ENCODE results near the gene BRPF1. TPM values are rescaled to one million over a fixed set of nuclear protein-coding genes. Genes with fewer than 3 reads are reported as not detected.

The BRPF1 gene
- total RNA-seq, 4 donors from 2014 or later, result 9.4 to 18.7 (median 14.9) TPM

- peaks cover under 1% of the 10 kb centered on the region for H3K27me3 ChIP-seq
- H3K36me3 ChIP-seq, result no peaks in the 10 kb centered on the region
- H3K9me3 ChIP-seq, result no peaks in the 10 kb centered on the region
- H3K4me3 ChIP-seq, result no peak overlapping the region
- TF ChIP-seq POLR2AphosphoS5 (IDR thresholded peaks at IDR 0.05) (no peak), POLR2A (IDR thresholded peaks at IDR 0.05) (no peak)
- DNase-seq, result no peak
- 42 to 77% methylated on average over 1 to 3 of the region's 3 CpGs for WGBS, 2 donors (ENCODE audit: low coverage in 1 of 2)
- intact Hi-C loops (cut with DNase I; ENCODE audit: low total_unique reads) (no loop called here), in situ Hi-C loops (cut with MboI; ENCODE audit: low pct_ligation_motif_present in 1 of 4, low pct_unique_long_range_greater_than_20kb in 1 of 4, low sequenced_read_pairs in 3 of 4) (no loop called here)
- H3K4me1 ChIP-seq, result peaks cover 0 to 1% (median 0%) of the 10 kb centered on the region in 4 donors
- H3K27ac ChIP-seq, result no peak overlapping the region
Observed at GRCh38 chr3:9710174-9710739, 21.3 kb upstream of the BRPF1 start.

- no peak overlapping the region for H3K4me3 ChIP-seq
- no peaks in the 10 kb centered on the region for H3K27me3 ChIP-seq
- 90% methylated on average over 2 of the region's 2 CpGs; no CpG with 5 or more reads in 1 of the 2 donors for WGBS, 2 donors (ENCODE audit: low coverage in 1 of 2)
- peaks cover 0 to 12% (median 0%) of the 10 kb centered on the region in 4 donors for H3K4me1 ChIP-seq
- in situ Hi-C loops (cut with MboI; ENCODE audit: low pct_ligation_motif_present in 1 of 4, low pct_unique_long_range_greater_than_20kb in 1 of 4, low sequenced_read_pairs in 3 of 4), result no loop called here
- no peak for TF ChIP-seq POLR2A (IDR thresholded peaks at IDR 0.05)
- no peak for TF ChIP-seq CTCF (IDR thresholded peaks at IDR 0.05)
- TF ChIP-seq EP300 (IDR thresholded peaks at IDR 0.05; ENCODE audit: low read depth), result no peak
- TF ChIP-seq POLR2AphosphoS5 (IDR thresholded peaks at IDR 0.05), result no peak
- H3K36me3 ChIP-seq, result no peaks in the 10 kb centered on the region
- H3K27ac ChIP-seq, result no peak overlapping the region
- DNase-seq, result no peak
- intact Hi-C loops (cut with DNase I; ENCODE audit: low total_unique reads), result no loop called here
- H3K9me3 ChIP-seq, result no peaks in the 10 kb centered on the region
Observed at GRCh38 chr3:9712415-9712814, 19.1 kb upstream of the BRPF1 start.

GRCh38 chr3:9713142-9713541 is 18.4 kb upstream of the BRPF1 start:
- H3K36me3 ChIP-seq, result no peaks in the 10 kb centered on the region
- 79 to 93% methylated on average over 4 of the region's 4 CpGs for WGBS, 2 donors (ENCODE audit: low coverage in 1 of 2)
- no peaks in the 10 kb centered on the region for H3K9me3 ChIP-seq
- no peaks in the 10 kb centered on the region for H3K27me3 ChIP-seq
- no peak for DNase-seq
- H3K4me3 ChIP-seq, result no peak overlapping the region
- no peak for TF ChIP-seq CTCF (IDR thresholded peaks at IDR 0.05)
- TF ChIP-seq EP300 (IDR thresholded peaks at IDR 0.05; ENCODE audit: low read depth), result no peak
- no peak for TF ChIP-seq POLR2AphosphoS5 (IDR thresholded peaks at IDR 0.05)
- TF ChIP-seq POLR2A (IDR thresholded peaks at IDR 0.05), result no peak
- peaks cover 0 to 12% (median 0%) of the 10 kb centered on the region in 4 donors for H3K4me1 ChIP-seq
- H3K27ac ChIP-seq, result no peak overlapping the region
- intact Hi-C loops (cut with DNase I; ENCODE audit: low total_unique reads) (no loop called here), in situ Hi-C loops (cut with MboI; ENCODE audit: low pct_ligation_motif_present in 1 of 4, low pct_unique_long_range_greater_than_20kb in 1 of 4, low sequenced_read_pairs in 3 of 4) (no loop called here)

- no peak for DNase-seq
- Histone ChIP-seq H3K4me3 (no peak overlapping the region), H3K27ac (peak overlapping the region in 3 of 4 donors; percentile 26 to 47 (median 46)), H3K4me1 (peaks cover 0 to 12% (median 0%) of the 10 kb centered on the region in 4 donors), H3K27me3 (no peaks in the 10 kb centered on the region), H3K9me3 (no peaks in the 10 kb centered on the region), H3K36me3 (no peaks in the 10 kb centered on the region)
- intact Hi-C loops (cut with DNase I; ENCODE audit: low total_unique reads) (no loop called here), in situ Hi-C loops (cut with MboI; ENCODE audit: low pct_ligation_motif_present in 1 of 4, low pct_unique_long_range_greater_than_20kb in 1 of 4, low sequenced_read_pairs in 3 of 4) (no loop called here)
- no peak for TF ChIP-seq POLR2AphosphoS5 (IDR thresholded peaks at IDR 0.05)
- TF ChIP-seq POLR2A (IDR thresholded peaks at IDR 0.05), result no peak
- no peak for TF ChIP-seq CTCF (IDR thresholded peaks at IDR 0.05)
- TF ChIP-seq EP300 (IDR thresholded peaks at IDR 0.05; ENCODE audit: low read depth), result no peak
- WGBS, 2 donors (ENCODE audit: low coverage in 1 of 2), result 18 to 40% methylated on average over 1 to 4 of the region's 4 CpGs
Observed at GRCh38 chr3:9715136-9715535, 16.4 kb upstream of the BRPF1 start.

Measured in transverse colon (tissue), 4 donors.